ENCODE results near the gene HTT-AS. TPM values are rescaled to one million over a fixed set of nuclear protein-coding genes. Genes with fewer than 3 reads are reported as not detected.

The HTT-AS gene
- total and polyA plus RNA-seq, 3 experiments from 2014 or later, result not detected

DNA sequence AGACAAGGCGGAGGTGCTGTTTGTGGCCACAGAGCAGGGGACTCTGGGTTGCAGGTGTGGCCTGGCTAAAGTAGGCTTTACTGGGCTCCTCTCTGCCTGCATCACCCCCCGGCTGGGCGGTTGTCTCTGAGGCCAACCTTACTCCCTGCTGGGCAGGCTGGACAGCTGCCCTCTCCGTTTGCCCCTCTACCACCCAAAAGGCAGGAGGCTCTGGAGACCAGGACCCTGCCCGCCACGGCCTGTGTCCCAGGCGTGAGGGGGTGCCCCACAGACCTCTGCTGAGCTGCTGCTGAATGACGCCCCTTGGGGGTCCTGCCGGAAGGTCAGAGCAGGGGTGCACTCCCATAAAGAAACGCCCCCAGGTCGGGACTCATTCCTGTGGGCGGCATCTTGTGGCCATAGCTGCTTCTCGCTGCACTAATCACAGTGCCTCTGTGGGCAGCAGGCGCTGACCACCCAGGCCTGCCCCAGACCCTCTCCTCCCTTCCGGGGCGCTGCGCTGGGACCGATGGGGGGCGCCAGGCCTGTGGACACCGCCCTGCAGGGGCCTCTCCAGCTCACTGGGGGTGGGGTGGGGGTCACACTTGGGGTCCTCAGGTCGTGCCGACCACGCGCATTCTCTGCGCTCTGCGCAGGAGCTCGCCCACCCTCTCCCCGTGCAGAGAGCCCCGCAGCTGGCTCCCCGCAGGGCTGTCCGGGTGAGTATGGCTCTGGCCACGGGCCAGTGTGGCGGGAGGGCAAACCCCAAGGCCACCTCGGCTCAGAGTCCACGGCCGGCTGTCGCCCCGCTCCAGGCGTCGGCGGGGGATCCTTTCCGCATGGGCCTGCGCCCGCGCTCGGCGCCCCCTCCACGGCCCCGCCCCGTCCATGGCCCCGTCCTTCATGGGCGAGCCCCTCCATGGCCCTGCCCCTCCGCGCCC, 920 bp downstream of the HTT-AS start:
- CTCF ChIA-PET, result interaction anchor here (0.7 to 1.0 kb wide), 2 partner anchors 106 to 536 kb away, joined by 3 read pairs; no protein-coding TSS in a partner anchor
- no peaks in the 10 kb centered on the region for H3K9me3 ChIP-seq (ENCODE audit: low read length)
- DNase-seq, result peak in 1 of 5 donors; percentile 5
- peaks cover 24% of the 10 kb centered on the region for H3K4me1 ChIP-seq (ENCODE audit: insufficient read depth, low read length)
- no peaks in the 10 kb centered on the region for H3K36me3 ChIP-seq (ENCODE audit: insufficient read depth, low read length)
- H3K27ac ChIP-seq (ENCODE audit: low read depth, low read length), result peak overlapping the region; percentile 48
- peaks cover 20 to 28% (median 27%) of the 10 kb centered on the region in 3 donors for H3K4me1 Mint-ChIP-seq
- peaks cover 0 to 2% of the 10 kb centered on the region in 2 donors for H3K27me3 Mint-ChIP-seq
- POLR2A ChIA-PET, result interaction anchor here (0.5 kb wide), 1 partner anchor 20 kb away, joined by 5 read pairs; no protein-coding TSS in a partner anchor
- H3K4me3 Mint-ChIP-seq, result peak overlapping the region; percentile 12 to 93 (median 79)
- H3K27ac Mint-ChIP-seq, result peak overlapping the region in 1 of 8 donors; percentile 70
- peaks cover 0 to 4% (median 2%) of the 10 kb centered on the region in 3 donors for H3K36me3 Mint-ChIP-seq
- peak overlapping the region; percentile 73 for H3K4me3 ChIP-seq (ENCODE audit: low read length)
- H3K9me3 Mint-ChIP-seq, result no peaks in the 10 kb centered on the region
- no peaks in the 10 kb centered on the region for H3K27me3 ChIP-seq (ENCODE audit: insufficient read depth, low read length, poor library complexity, severe bottlenecking)

DNA sequence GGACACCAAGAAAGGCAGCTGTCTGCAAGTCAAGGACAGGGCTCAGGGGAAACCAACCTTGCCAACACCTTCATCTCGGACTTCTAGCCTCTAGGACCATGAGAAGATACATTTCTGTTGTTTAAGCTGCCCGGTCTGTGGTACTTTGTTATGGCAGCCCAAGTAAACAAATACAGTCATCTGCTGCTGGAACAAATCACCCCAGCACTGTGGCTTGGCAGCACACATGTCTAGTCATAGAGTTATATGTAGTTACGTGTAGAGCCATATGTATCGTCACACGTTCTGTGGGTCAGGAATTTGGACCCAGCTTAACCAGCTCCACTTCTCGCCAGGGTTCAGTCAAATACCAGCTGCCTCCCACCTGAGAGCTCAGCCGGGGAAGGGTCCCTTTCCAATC, 2.5 kb downstream of the HTT-AS start:
- H3K36me3 ChIP-seq (ENCODE audit: insufficient read depth, low read length), result no peaks in the 10 kb centered on the region
- ChIA-PET CTCF (interaction anchor here (1.6 kb wide), 1 partner anchor 24 kb away, joined by 4 read pairs; no protein-coding TSS in a partner anchor), POLR2A (no interaction called here)
- Mint-ChIP-seq H3K9me3 (no peaks in the 10 kb centered on the region), H3K27ac (peak overlapping the region in 4 of 8 donors; percentile 7 to 38 (median 22)), H3K36me3 (no peaks in the 10 kb centered on the region), H3K27me3 (peaks cover 0 to 2% of the 10 kb centered on the region in 2 donors), H3K4me3 (peak overlapping the region in 3 of 7 donors; percentile 27 to 78 (median 71)), H3K4me1 (peaks cover 14 to 17% (median 17%) of the 10 kb centered on the region in 3 donors)
- no peaks in the 10 kb centered on the region for H3K9me3 ChIP-seq (ENCODE audit: low read length)
- H3K4me1 ChIP-seq (ENCODE audit: insufficient read depth, low read length), result peaks cover 17% of the 10 kb centered on the region
- no peak for DNase-seq
- H3K27ac ChIP-seq (ENCODE audit: low read depth, low read length), result no peak overlapping the region
- no peak overlapping the region for H3K4me3 ChIP-seq (ENCODE audit: low read length)
- no peaks in the 10 kb centered on the region for H3K27me3 ChIP-seq (ENCODE audit: insufficient read depth, low read length, poor library complexity, severe bottlenecking)

DNA sequence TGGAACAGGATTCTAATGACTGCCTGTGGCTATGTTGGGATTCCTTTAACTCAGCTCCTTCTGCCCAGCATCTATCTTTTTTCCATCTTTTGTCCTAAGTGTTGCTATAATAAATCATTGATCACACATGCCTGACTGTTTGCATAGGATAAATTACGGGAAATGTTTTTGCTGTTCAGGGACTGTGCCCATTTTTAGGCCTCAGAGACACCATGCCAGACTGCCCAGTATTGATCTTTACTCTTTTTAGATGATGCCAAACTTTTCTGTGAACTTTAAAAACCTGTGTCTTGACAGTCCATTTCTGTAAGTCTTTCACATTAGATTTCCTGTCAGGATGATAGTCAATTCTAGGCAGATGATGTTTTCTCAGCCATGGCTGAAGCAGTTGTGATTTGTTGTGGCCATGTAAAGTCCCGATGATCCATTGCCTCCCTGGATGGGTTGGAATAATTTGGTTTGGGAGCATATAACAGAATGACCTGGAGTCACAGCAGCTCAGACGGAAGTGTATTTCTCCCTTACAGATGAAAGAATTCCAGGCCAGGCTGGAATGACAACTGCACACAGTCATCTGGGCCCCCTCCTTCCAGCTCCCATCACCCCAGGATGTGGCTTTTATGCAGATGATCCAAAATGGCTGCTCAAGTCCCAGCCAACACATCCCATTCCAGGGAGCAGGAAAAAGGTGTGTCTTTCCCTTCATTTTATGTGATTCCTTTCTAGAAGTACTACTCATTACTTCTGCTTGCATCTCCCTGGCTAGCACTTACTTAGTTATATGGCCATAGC, 3.4 kb downstream of the HTT-AS start:
- H3K9me3 Mint-ChIP-seq, result no peaks in the 10 kb centered on the region
- H3K36me3 Mint-ChIP-seq, result peaks cover 0 to 3% (median 2%) of the 10 kb centered on the region in 3 donors
- no peaks in the 10 kb centered on the region for H3K27me3 ChIP-seq (ENCODE audit: insufficient read depth, low read length, poor library complexity, severe bottlenecking)

DNA sequence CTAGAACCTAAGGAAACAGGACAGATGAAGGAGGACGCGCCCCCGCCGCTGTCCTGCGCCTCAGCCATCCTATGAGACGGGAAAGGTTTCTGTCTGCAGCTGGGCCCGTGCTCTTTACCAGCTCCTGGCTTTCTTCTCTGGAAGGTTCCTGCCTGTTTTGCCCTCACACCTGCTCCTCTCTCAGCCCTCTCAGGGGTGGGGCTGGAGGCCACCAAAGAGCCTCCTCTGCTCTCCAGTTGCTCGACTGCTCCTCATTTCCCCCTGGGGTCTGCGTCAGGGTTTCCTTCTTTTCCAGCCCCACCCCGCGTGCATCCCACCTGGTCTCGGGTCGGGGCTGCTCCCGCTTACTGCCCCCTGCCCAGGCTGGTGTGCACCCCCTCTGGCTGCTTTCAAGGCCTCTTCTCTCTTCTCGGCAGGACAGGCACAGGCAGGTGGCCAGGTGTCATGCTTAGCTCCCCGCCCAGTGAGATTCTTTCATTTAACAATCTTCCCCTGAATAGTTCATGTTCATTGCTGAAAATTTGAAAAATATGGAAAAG, 4.6 kb downstream of the HTT-AS start:
- Mint-ChIP-seq H3K27me3 (peaks cover 0 to 2% of the 10 kb centered on the region in 2 donors), H3K36me3 (peaks cover 0 to 8% (median 2%) of the 10 kb centered on the region in 3 donors), H3K9me3 (peaks cover 0 to 2% (median 0%) of the 10 kb centered on the region in 5 donors), H3K4me1 (no peaks in the 10 kb centered on the region), H3K27ac (no peak overlapping the region), H3K4me3 (no peak overlapping the region)
- H3K27ac ChIP-seq (ENCODE audit: low read depth, low read length), result no peak overlapping the region
- no peaks in the 10 kb centered on the region for H3K4me1 ChIP-seq (ENCODE audit: insufficient read depth, low read length)
- no peaks in the 10 kb centered on the region for H3K36me3 ChIP-seq (ENCODE audit: insufficient read depth, low read length)
- POLR2A ChIA-PET, result no interaction called here
- DNase-seq, result no peak
- no peaks in the 10 kb centered on the region for H3K27me3 ChIP-seq (ENCODE audit: insufficient read depth, low read length, poor library complexity, severe bottlenecking)
- H3K4me3 ChIP-seq (ENCODE audit: low read length), result no peak overlapping the region
- CTCF ChIA-PET, result no interaction called here
- H3K9me3 ChIP-seq (ENCODE audit: low read length), result no peaks in the 10 kb centered on the region

More for the DNA sequence above, 3.4 kb downstream of the HTT-AS start:
- no peak overlapping the region for H3K4me3 ChIP-seq (ENCODE audit: low read length)
- Mint-ChIP-seq H3K27me3 (peaks cover 0 to 2% of the 10 kb centered on the region in 2 donors), H3K27ac (no peak overlapping the region), H3K4me3 (peak overlapping the region in 1 of 7 donors; percentile 78), H3K4me1 (peaks cover 7 to 9% (median 8%) of the 10 kb centered on the region in 3 donors)
- POLR2A ChIA-PET, result no interaction called here
- H3K9me3 ChIP-seq (ENCODE audit: low read length), result no peaks in the 10 kb centered on the region
- no peak overlapping the region for H3K27ac ChIP-seq (ENCODE audit: low read depth, low read length)
- H3K36me3 ChIP-seq (ENCODE audit: insufficient read depth, low read length), result no peaks in the 10 kb centered on the region
- no peak for DNase-seq
- CTCF ChIA-PET, result interaction anchor here (1.6 kb wide), 1 partner anchor 23 kb away, joined by 4 read pairs; no protein-coding TSS in a partner anchor
- H3K4me1 ChIP-seq (ENCODE audit: insufficient read depth, low read length), result peaks cover 8% of the 10 kb centered on the region

DNA sequence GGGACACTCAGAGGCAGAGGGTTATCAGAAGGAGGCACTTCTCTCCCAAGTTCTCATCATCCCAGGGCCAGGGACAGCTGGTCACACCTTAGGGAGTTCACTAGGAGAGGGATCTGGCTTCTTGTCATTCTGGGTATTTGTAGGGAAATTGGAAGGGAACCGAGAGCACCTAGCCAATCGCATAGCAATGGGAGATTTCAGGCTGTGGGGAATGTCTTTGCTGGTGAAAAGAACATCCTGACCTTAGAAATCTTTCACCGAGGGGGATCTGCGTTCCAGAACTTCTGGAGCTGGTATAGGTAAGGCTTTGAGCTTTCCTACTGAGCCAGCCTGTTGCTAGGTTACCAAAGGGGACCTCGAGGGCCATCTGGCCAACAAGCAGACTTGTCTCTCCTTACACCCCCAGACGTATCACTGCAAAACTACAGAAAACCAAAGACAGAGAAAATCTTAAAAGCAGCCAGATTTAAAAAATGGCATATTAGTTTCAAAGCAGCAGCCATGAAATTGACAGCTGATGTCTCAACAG, 6.8 kb downstream of the HTT-AS start:
- Histone ChIP-seq H3K36me3 (ENCODE audit: insufficient read depth, low read length) (no peaks in the 10 kb centered on the region), H3K27ac (ENCODE audit: low read depth, low read length) (no peak overlapping the region), H3K4me3 (ENCODE audit: low read length) (no peak overlapping the region), H3K27me3 (ENCODE audit: insufficient read depth, low read length, poor library complexity, severe bottlenecking) (no peaks in the 10 kb centered on the region), H3K9me3 (ENCODE audit: low read length) (no peaks in the 10 kb centered on the region), H3K4me1 (ENCODE audit: insufficient read depth, low read length) (no peaks in the 10 kb centered on the region)
- no peak for DNase-seq
- Mint-ChIP-seq H3K4me1 (no peaks in the 10 kb centered on the region), H3K36me3 (peaks cover 0 to 10% (median 3%) of the 10 kb centered on the region in 3 donors), H3K27ac (peak overlapping the region in 2 of 8 donors; percentile 12 to 22), H3K9me3 (peaks cover 0 to 2% (median 0%) of the 10 kb centered on the region in 5 donors), H3K27me3 (peaks cover 0 to 10% of the 10 kb centered on the region in 2 donors), H3K4me3 (no peak overlapping the region)
- ChIA-PET CTCF (no interaction called here), POLR2A (no interaction called here)

DNA sequence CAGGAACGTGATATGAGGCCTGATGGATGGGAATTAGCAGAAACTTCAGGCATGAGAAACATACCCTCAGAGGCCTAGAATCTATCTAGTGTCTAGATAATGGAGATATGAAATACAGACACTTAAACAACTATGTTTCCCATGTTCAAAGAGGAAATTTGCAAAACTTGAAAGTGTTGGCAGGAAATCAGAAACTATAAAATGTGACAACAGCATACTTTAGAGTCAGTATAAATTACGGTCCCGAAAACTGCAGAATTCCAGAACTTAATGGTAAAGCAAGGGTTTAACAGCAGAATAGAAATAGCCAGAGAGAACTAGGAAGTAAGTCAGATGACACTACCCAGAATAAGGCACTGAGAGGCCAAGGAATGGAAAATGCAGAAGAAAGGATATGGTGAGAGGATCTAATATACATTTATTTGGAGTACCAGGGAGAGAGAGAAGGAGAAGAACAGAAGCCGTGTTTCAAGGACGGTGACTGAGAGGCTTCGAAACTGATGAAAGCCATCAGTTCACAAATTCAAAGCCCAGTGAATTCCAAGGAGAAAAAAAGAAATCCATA, 7.4 kb downstream of the HTT-AS start:
- Mint-ChIP-seq H3K9me3 (peaks cover 0 to 2% (median 0%) of the 10 kb centered on the region in 5 donors), H3K27me3 (peaks cover 0 to 10% of the 10 kb centered on the region in 2 donors), H3K36me3 (peaks cover 0 to 12% (median 5%) of the 10 kb centered on the region in 3 donors), H3K27ac (no peak overlapping the region), H3K4me1 (no peaks in the 10 kb centered on the region), H3K4me3 (no peak overlapping the region)
- no peak overlapping the region for H3K27ac ChIP-seq (ENCODE audit: low read depth, low read length)
- no peaks in the 10 kb centered on the region for H3K4me1 ChIP-seq (ENCODE audit: insufficient read depth, low read length)
- ChIA-PET CTCF (no interaction called here), POLR2A (no interaction called here)
- H3K4me3 ChIP-seq (ENCODE audit: low read length), result no peak overlapping the region
- no peaks in the 10 kb centered on the region for H3K9me3 ChIP-seq (ENCODE audit: low read length)
- no peaks in the 10 kb centered on the region for H3K36me3 ChIP-seq (ENCODE audit: insufficient read depth, low read length)
- no peak for DNase-seq
- H3K27me3 ChIP-seq (ENCODE audit: insufficient read depth, low read length, poor library complexity, severe bottlenecking), result no peaks in the 10 kb centered on the region

DNA sequence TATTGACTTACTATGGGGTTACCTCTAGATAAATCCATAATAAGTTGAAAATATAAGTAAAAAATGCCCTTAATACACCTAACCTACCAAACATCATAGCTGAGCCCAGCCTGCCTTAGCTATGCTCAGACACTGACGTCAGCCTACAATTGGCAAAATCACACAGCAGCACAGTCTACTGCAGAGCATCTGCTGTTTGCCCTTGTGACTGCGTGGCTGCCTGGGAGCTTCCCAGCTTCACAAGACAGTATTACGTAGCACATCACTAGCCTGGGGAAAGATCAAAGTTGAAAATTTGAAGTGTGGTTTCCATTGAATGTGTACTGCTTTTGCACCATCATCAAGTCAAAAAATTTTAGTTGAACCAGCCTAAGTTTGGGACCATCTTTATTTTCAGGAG, 8.8 kb downstream of the HTT-AS start:
- Histone ChIP-seq H3K9me3 (ENCODE audit: low read length) (no peaks in the 10 kb centered on the region), H3K27ac (ENCODE audit: low read depth, low read length) (no peak overlapping the region), H3K4me1 (ENCODE audit: insufficient read depth, low read length) (no peaks in the 10 kb centered on the region), H3K4me3 (ENCODE audit: low read length) (no peak overlapping the region), H3K36me3 (ENCODE audit: insufficient read depth, low read length) (no peaks in the 10 kb centered on the region), H3K27me3 (ENCODE audit: insufficient read depth, low read length, poor library complexity, severe bottlenecking) (no peaks in the 10 kb centered on the region)
- Mint-ChIP-seq H3K27ac (no peak overlapping the region), H3K36me3 (peaks cover 0 to 12% (median 6%) of the 10 kb centered on the region in 3 donors), H3K4me1 (no peaks in the 10 kb centered on the region), H3K9me3 (peaks cover 0 to 2% (median 0%) of the 10 kb centered on the region in 5 donors), H3K4me3 (no peak overlapping the region), H3K27me3 (peaks cover 0 to 9% of the 10 kb centered on the region in 2 donors)
- ChIA-PET POLR2A (no interaction called here), CTCF (no interaction called here)
- DNase-seq, result no peak

Measured in CD8-positive, alpha-beta memory T cell (primary cell).